ENCODE results near the gene ROR1.

ROR1 gene

GRCh38 chr1:64038965-64039364 is 265.1 kb downstream of the ROR1 start:
- no peak for DNase-seq

DNA sequence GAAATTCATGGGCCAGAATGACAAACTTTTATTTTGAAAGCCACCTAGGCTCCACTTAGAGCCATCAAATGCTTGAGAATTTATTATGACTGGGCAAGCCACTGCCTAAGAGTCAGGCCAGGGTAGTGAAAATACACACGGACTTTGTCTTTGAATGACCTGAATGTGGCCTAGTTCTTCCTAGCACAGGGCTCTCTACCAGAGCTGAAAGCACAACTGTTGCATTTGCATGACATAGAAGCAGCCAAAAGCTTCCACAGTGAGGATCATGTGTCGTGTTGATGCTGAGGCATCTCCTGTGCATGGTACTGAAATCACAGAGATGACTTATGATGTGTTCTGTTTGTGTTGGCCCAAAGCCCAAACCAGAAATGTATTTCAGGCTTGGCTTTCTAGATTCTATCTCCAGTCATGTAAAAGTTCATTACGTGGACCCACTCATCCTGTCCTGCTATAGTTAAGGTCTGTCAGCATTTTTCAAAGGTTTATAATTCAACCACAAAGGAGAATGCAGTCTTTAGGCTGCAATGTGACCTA is 265.6 kb downstream of the ROR1 start:
- DNase-seq = peak; percentile 1

DNA sequence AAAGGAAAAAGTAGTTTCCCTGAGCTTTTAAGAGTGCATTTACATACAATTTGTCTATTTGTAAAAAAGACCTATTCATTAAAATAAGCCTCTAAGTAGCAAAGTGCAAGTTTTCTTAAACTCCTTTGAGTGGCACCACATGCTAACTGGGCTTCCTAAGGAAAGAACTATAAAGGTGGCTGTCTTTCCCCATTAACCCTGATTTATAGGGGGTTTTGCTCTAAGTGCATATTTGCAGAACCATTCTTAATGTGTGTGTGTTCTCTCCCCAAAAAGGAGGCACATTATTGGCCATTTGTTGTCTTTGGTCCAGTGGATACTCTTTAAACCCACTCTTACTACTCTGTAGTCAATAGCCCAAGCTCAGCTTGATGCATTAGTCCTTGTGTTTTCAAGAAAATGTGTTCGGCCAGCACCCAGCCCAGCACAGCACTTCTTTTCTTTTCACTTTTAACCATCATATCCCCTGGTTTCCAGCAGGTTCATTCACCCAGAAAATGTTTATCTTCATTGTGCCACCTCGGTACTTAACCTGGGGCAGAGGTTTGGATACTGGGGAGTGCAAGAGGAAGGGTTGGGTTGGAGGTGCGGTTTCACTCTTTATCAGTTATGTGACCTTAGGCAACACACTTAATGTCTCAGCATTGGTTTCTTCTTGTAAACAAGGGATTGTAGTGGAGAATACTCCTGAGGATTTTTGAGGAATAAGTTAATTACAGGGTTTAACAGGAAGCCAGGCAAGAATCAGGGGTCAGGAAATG is 267.7 kb downstream of the ROR1 start:
- DNase-seq = no peak

- DNase-seq = peak; percentile 55
Observed at GRCh38 chr1:64042331-64043100, 268.7 kb downstream of the ROR1 start.

- DNase-seq = no peak
Observed at GRCh38 chr1:64043288-64043687, 269.5 kb downstream of the ROR1 start.

- DNase-seq = no peak
Observed at GRCh38 chr1:64043976-64044375, 270.2 kb downstream of the ROR1 start.

- DNase-seq = no peak
Observed at GRCh38 chr1:64046243-64046642, 272.4 kb downstream of the ROR1 start.

DNA sequence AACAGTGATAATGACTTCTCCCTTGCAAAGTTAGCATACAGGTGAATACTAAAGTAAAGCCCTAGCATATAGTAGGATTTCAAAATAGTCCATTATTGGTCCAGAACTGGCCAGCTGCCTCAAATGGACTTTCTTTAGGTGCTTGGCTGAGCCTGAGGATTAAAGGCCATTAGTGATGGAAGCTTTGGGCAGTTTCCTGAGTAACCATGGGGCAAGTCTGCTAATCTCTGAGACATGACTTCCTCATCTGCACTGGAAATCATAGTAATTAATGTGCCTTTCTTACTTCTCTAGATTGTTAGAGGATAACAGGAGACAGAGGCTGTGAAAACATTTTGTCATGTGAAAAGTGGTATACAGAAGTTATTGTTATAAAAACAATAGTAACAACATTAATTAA is 273.1 kb downstream of the ROR1 start:
- no peak for DNase-seq

GRCh38 chr1:64047549-64047996 is 273.8 kb downstream of the ROR1 start:
- DNase-seq = peak; percentile 24

GRCh38 chr1:64049900-64050540 is 276.2 kb downstream of the ROR1 start:
- DNase-seq = no peak

DNA sequence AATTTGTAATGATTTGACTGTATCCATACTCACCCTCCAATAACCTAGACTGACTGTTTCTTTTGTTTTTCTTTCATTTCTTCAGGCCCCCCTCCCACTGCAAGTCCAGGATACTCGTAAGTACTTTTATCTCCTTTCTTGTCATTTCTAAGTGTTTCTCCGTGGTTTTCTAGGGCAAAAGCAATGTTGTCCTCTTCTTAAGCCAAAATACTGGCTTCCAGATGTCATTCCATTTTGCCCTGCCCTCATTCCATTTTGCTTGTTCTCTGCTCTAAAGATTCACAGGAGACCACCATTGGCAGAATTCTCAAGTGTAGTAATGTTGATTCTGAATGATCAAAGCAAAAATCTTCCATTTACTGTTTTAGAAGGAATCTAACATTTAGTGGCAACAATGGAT is 276.8 kb downstream of the ROR1 start:
- no peak for DNase-seq

- no peak for DNase-seq
Observed at GRCh38 chr1:64051796-64052195, 278.0 kb downstream of the ROR1 start.

DNA sequence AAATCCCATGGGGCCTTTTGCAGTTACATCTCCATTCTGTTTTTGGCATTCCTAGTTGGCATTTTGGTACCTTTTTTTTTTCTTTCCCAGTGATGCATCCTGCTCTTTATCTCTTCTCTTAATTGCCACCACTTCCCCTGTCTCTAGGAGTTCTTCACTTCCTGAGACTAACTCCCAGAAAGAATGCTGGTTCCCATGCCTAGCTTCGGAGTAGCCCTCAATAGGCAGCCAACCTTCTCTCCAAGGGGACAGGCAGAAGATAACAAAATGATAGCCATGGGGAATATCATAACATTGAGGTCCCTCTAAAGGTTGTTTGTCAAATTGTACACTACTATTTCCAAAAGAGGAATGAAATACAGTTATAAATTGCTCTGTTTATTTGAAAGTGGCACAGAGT is 279.0 kb downstream of the ROR1 start:
- DNase-seq = no peak

GRCh38 chr1:64055310-64055709 is 281.5 kb downstream of the ROR1 start:
- DNase-seq = no peak

GRCh38 chr1:64059556-64059955 is 285.7 kb downstream of the ROR1 start:
- no peak for DNase-seq

DNA sequence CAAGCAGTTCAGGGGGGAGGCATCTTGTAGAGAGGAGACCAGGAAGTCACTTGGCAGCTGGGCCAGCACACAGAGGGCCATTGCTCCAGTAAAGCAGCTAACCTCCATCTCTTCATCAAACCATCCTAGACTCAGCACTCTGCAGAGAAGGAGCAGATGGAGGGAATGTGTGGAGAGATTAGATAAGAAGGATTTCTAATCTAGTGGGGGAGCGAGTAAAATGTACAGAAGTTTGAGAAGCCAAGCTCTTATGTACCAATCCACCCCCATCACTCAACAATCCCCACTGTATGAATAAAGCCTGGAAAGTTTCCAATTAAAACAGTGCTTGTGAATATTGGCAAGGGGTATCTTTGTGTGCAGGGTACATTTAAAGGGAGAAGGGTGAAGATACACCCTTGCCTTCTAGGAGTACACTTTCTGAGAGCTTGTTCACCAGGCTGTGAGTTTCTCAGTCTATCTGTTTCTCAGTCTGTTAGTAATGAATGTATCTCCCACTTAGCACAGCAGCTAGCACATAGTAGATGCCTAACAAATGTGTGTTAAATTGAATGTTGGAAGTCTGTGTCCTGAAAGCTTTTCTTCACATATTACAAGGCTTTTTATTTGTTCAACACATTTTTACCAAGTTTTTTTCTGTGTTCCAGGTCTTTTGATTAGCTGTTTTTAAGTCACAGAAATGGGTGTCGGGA is 286.9 kb downstream of the ROR1 start:
- no peak for DNase-seq

DNA sequence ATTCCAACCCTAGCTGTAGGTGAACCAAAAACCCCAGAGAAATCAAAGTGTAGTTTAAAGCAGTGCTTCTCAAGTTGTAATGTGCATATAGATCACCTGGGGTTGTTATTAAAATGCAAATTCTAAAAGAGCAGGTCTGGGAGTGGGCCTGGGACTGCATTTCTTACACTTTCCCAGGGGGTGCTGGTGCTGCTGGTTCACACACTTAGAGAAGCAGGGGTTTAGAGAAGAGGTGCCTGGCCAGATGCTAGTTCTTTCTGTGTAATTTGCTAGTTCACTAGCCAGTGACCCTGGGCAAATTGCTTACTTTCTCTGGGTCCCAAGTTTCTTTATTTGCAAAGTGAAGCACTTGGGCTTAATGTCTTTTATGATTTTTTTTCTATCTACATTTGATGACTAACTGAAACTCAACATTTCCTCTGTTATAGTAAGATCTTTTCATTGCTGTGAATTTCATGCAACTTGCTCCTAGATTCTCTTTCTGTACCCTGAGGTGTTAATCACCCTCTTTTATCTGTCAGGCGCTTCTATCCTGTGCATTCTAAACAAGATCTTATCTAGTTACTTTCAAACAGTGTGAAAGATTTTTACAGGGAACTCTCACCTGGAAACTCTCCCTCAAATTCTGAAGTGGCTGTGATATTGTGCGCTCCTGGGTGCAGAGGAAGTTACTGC is 287.8 kb downstream of the ROR1 start:
- DNase-seq = no peak

DNA sequence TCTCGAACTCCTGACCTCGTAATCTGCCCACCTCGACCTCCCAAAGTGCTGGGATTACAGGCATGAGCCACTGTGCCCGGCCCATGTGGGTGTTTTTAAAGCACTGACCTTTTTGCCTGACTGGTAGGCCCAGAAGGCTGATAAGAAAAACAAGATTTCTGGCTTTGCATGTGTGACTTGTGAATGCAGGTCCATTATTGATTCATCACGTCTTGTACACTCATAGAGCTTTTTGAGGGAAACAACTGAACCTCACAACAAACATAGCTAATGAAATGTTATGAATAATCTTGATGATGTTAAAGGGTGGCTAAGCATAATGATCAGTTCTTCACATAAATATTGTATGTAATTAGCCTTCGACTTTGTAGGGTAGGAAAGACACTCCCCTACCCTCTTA is 288.7 kb downstream of the ROR1 start:
- DNase-seq = no peak

- DNase-seq = no peak
Observed at GRCh38 chr1:64062941-64063581, 289.2 kb downstream of the ROR1 start.

GRCh38 chr1:64065571-64065970 is 291.8 kb downstream of the ROR1 start:
- no peak for DNase-seq

DNA sequence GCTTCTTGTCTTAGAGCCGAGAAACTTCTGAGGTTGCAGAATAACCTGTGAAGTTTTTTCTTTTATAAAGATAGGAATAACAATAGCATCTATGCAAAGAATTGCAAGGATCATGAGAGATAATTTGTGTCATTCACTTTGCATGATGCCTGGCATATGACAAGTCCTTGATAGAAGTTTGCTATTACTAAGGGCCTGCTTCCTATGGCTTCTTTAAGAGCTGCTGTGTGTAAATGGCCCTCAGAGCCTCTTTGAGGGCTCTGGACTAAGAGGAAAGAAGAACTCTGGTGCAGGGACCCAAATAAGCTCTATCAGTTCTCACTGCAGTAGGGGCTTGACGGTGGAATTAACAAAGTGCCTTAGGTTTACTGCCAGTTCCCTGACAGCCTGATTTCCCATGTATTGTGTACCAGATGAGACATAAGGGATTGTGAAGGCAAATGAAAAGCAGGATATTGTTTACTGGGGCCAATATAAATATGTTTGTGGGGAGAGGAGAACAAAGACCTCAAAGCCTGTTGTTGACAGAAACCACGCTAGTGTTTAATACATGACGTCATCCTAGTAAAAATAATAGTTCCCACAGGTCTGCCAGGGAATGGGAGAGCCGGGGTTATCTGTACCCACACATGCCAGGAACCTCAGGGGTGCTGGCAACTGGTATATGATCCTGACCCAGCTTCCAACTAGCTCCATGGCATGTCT is 298.4 kb downstream of the ROR1 start:
- no peak for DNase-seq

All from NCI-H1694 (cell line).